ENCODE measurements around the gene RAB11FIP2. TPM values are rescaled to one million over a fixed set of nuclear protein-coding genes. Genes with fewer than 3 reads are reported as not detected.

The RAB11FIP2 gene
- total RNA-seq, 1 experiment from 2014 or later = 18.4 TPM

- Mint-ChIP-seq H3K27ac (peak overlapping the region in 2 of 3 experiments; percentile 89 to 92; a peak in 3 of 7 replicates), H3K9me3 (no peaks in the 10 kb centered on the region), H3K4me3 (no peak overlapping the region), H3K4me1 (0 out of 4 replicates have a peak, but pooled peaks cover 2 to 3% of the 10 kb centered on the region in 2 experiments), H3K36me3 (ENCODE audit: insufficient read depth in 1 of 3, low read depth in 3 of 3) (peaks cover 0 to 12% (median 4%) of the 10 kb centered on the region in 3 experiments; a peak in 3 of 7 replicates), H3K27me3 (ENCODE audit: low read depth) (no peaks in the 10 kb centered on the region)
- no peak overlapping the region for H2BK5ac ChIP-seq (ENCODE audit: insufficient read length, low read length)
- TF ChIP-seq CTCF (conservative IDR thresholded peaks at IDR 0.05) = no peak
- no peak overlapping the region for H3K4ac ChIP-seq (ENCODE audit: low read depth, low read length)
- no peak overlapping the region for H3K14ac ChIP-seq (ENCODE audit: insufficient read depth, low read length)
- no peaks in the 10 kb centered on the region for H3K23me2 ChIP-seq (ENCODE audit: insufficient read length, low read depth, low read length, poor library complexity, severe bottlenecking)
- H2BK20ac ChIP-seq (ENCODE audit: low read depth, low read length, poor library complexity, severe bottlenecking) = no peak overlapping the region
- H4K8ac ChIP-seq (replicated peaks; ENCODE audit: insufficient read length, low read depth, low read length) = no peak overlapping the region
- H3K18ac ChIP-seq (ENCODE audit: insufficient read length, low read depth, low read length) = no peak overlapping the region
- no peak overlapping the region for H3K27ac ChIP-seq (ENCODE audit: insufficient read length, low read depth, low read length)
- H3K23ac ChIP-seq (ENCODE audit: insufficient read length, low read depth, low read length) = no peak overlapping the region
- WGBS (ENCODE audit: extremely low coverage, insufficient read length, low lambda C conversion rate) = no CpG with 5 or more reads among the region's 6 CpGs
- no peaks in the 10 kb centered on the region for H3K4me1 ChIP-seq (ENCODE audit: insufficient read depth, low read length)
- H2BK15ac ChIP-seq (ENCODE audit: low read depth, low read length) = no peak overlapping the region
- H3K4me2 ChIP-seq (ENCODE audit: insufficient read depth, insufficient read length, low read length) = no peak overlapping the region
- H4K5ac ChIP-seq (ENCODE audit: insufficient read length, low read depth, low read length) = no peak overlapping the region
- H2AK5ac ChIP-seq (ENCODE audit: insufficient read length, low read length) = no peak overlapping the region
- no peak overlapping the region for H2BK12ac ChIP-seq (ENCODE audit: insufficient read length, low read depth, low read length)
- no peak overlapping the region for H3K56ac ChIP-seq (ENCODE audit: insufficient read length, low read depth, low read length)
- H3K9ac ChIP-seq (ENCODE audit: extremely low read depth, insufficient read length, low read length) = no peak overlapping the region
- no peaks in the 10 kb centered on the region for H4K20me1 ChIP-seq (ENCODE audit: control insufficient read depth, insufficient read depth, insufficient read length)
- no peaks in the 10 kb centered on the region for H3K9me3 ChIP-seq (ENCODE audit: control insufficient read depth, low read depth, low read length)
- no peak for DNase-seq
- no peaks in the 10 kb centered on the region for H3K79me2 ChIP-seq (ENCODE audit: insufficient read depth, low read length)
- no peaks in the 10 kb centered on the region for H3K27me3 ChIP-seq (ENCODE audit: insufficient read depth, low read length)
- no peaks in the 10 kb centered on the region for H3K79me1 ChIP-seq (ENCODE audit: insufficient read depth, low read depth, low read length, poor library complexity, severe bottlenecking)
- H2BK120ac ChIP-seq (ENCODE audit: low read depth, low read length, poor library complexity, severe bottlenecking) = no peak overlapping the region
- no peak overlapping the region for H3T11ph ChIP-seq (ENCODE audit: low read length)
- no peak overlapping the region for H2AFZ ChIP-seq (ENCODE audit: low read length)
- H4K91ac ChIP-seq (ENCODE audit: insufficient read length, low read depth, low read length) = no peak overlapping the region
These were observed 44.2 kb downstream of the RAB11FIP2 start for GRCh38 chr10:118002581-118002980.
